ENCODE results near the gene NKAIN2. TPM values are rescaled to one million over a fixed set of nuclear protein-coding genes. Genes with fewer than 3 reads are reported as not detected.

The NKAIN2 gene
- total and polyA plus RNA-seq, 7 donors, result under 0.01 to 4.4 (median 0.75) TPM; not detected in 1

DNA sequence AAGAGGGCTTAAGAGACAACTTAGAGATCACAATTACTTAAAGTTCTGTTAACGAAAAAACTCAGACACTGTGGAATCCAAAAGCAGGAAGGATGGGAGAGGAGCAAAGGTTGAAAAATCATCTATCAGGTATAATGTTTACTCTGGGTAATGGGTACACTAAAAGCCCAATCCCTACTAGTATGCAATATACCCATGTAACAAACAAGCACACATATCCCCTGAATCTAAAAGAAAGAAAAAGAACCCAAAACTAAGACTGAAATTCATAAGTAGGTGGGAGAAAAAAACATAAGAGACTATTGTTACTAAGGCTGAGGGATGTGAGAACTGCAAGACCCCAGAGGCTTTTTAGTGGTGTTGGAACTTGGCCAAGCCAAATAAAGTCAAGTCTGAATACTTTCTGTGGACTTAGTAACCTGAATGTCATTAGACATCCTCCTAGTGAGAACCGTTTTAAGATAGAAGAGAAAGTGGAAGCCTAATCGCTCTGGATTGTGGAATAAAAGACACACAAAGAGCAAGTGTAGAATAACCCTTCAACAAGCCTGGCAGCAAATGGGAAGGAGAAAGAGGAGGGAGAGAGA is 969.2 kb downstream of the NKAIN2 start:
- 47 to 73% methylated on average over 3 of the region's 3 CpGs for WGBS, 2 donors
- DNase-seq, result no peak
- H3K36me3 ChIP-seq, result no peaks in the 10 kb centered on the region
- H3K27ac ChIP-seq, result no peak overlapping the region
- TF ChIP-seq POLR2AphosphoS5 (IDR thresholded peaks at IDR 0.05) (no peak), EP300 (IDR thresholded peaks at IDR 0.05) (no peak), POLR2A (IDR thresholded peaks at IDR 0.05) (no peak)
- TF ChIP-seq, protein P1, sequence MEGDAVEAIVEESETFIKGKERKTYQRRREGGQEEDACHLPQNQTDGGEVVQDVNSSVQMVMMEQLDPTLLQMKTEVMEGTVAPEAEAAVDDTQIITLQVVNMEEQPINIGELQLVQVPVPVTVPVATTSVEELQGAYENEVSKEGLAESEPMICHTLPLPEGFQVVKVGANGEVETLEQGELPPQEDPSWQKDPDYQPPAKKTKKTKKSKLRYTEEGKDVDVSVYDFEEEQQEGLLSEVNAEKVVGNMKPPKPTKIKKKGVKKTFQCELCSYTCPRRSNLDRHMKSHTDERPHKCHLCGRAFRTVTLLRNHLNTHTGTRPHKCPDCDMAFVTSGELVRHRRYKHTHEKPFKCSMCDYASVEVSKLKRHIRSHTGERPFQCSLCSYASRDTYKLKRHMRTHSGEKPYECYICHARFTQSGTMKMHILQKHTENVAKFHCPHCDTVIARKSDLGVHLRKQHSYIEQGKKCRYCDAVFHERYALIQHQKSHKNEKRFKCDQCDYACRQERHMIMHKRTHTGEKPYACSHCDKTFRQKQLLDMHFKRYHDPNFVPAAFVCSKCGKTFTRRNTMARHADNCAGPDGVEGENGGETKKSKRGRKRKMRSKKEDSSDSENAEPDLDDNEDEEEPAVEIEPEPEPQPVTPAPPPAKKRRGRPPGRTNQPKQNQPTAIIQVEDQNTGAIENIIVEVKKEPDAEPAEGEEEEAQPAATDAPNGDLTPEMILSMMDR (IDR thresholded peaks at IDR 0.05), result no peak
- no peaks in the 10 kb centered on the region for H3K4me1 ChIP-seq
- H3K9me3 ChIP-seq, result no peaks in the 10 kb centered on the region
- H3K27me3 ChIP-seq, result no peaks in the 10 kb centered on the region
- H3K4me3 ChIP-seq, result no peak overlapping the region
- intact Hi-C loops (cut with DNase I), result no loop called here

- no peak for TF ChIP-seq EP300 (IDR thresholded peaks at IDR 0.05)
- TF ChIP-seq POLR2A (IDR thresholded peaks at IDR 0.05), result no peak
- TF ChIP-seq POLR2AphosphoS5 (IDR thresholded peaks at IDR 0.05), result no peak
- TF ChIP-seq, protein P1 (IDR thresholded peaks at IDR 0.05), result no peak
- no peak overlapping the region for H3K4me3 ChIP-seq
- no peaks in the 10 kb centered on the region for H3K9me3 ChIP-seq
- intact Hi-C loops (cut with DNase I), result no loop called here
- DNase-seq, result no peak
- no peaks in the 10 kb centered on the region for H3K27me3 ChIP-seq
- H3K27ac ChIP-seq, result no peak overlapping the region
- no peaks in the 10 kb centered on the region for H3K4me1 ChIP-seq
- WGBS, 2 donors, result 72 to 83% methylated on average over 3 of the region's 3 CpGs
- no peaks in the 10 kb centered on the region for H3K36me3 ChIP-seq
These were observed 971.5 kb downstream of the NKAIN2 start for GRCh38 chr6:124775121-124775520.

DNA sequence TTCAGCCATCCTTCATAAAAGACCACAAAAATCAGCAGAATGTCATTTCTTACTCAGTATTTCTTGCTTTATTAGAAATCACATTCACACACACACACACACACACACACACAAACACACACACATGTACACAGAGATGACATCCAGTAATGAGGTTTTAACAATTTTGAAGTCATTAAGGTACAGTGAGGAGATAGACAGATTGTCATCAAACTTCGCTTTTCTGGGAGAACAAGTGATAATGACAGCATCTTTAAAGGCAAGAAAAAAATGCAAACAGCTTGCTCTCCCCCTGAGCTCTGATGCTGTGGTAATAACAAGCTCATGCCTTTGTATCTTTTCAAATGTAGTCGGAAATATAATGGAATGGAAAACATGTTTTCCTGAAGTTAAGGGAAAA is 974.2 kb downstream of the NKAIN2 start:
- Histone ChIP-seq H3K4me1 (no peaks in the 10 kb centered on the region), H3K36me3 (no peaks in the 10 kb centered on the region), H3K27me3 (no peaks in the 10 kb centered on the region), H3K9me3 (no peaks in the 10 kb centered on the region), H3K27ac (no peak overlapping the region), H3K4me3 (no peak overlapping the region)
- TF ChIP-seq POLR2AphosphoS5 (IDR thresholded peaks at IDR 0.05), result no peak
- intact Hi-C loops (cut with DNase I), result no loop called here
- WGBS, 2 donors, result 87 to 89% methylated on average over 2 of the region's 2 CpGs
- DNase-seq, result no peak

DNA sequence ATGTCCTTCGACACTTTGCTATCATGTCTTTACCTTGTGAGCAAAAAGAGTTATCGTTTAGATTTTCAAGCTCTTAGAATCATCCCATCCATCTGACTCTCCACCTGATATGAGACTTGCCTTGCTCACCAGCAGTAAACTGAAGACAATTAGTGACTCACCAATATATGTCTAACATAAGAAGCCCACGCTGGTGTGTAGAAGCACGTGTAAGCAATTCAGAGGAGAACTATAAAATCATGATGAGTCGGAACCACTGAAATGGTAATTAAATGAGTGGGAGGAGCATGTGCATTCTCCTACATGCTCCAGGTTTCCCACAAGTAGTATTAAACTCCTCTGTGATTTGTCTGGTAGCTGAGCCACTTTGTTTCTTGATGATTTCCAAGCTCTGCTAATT is 977.0 kb downstream of the NKAIN2 start:
- Histone ChIP-seq H3K27me3 (no peaks in the 10 kb centered on the region), H3K4me3 (no peak overlapping the region), H3K36me3 (no peaks in the 10 kb centered on the region), H3K9me3 (no peaks in the 10 kb centered on the region), H3K4me1 (no peaks in the 10 kb centered on the region), H3K27ac (no peak overlapping the region)
- TF ChIP-seq, protein P1 (IDR thresholded peaks at IDR 0.05), result no peak
- TF ChIP-seq EP300 (IDR thresholded peaks at IDR 0.05), result no peak
- TF ChIP-seq POLR2A (IDR thresholded peaks at IDR 0.05), result no peak
- TF ChIP-seq POLR2AphosphoS5 (IDR thresholded peaks at IDR 0.05), result no peak
- no peak for DNase-seq
- 47 to 83% methylated on average over 5 of the region's 5 CpGs for WGBS, 2 donors
- intact Hi-C loops (cut with DNase I), result no loop called here

- Histone ChIP-seq H3K9me3 (no peaks in the 10 kb centered on the region), H3K4me3 (no peak overlapping the region), H3K36me3 (no peaks in the 10 kb centered on the region), H3K4me1 (no peaks in the 10 kb centered on the region), H3K27me3 (no peaks in the 10 kb centered on the region), H3K27ac (no peak overlapping the region)
- DNase-seq, result no peak
- WGBS, 2 donors, result 32 to 75% methylated on average over 1 of the region's 1 CpG
- intact Hi-C loops (cut with DNase I), result no loop called here
- TF ChIP-seq POLR2A (IDR thresholded peaks at IDR 0.05) (no peak), EP300 (IDR thresholded peaks at IDR 0.05) (no peak), POLR2AphosphoS5 (IDR thresholded peaks at IDR 0.05) (no peak)
- TF ChIP-seq, protein P1 (IDR thresholded peaks at IDR 0.05), result no peak
These were observed 979.7 kb downstream of the NKAIN2 start for GRCh38 chr6:124783344-124783743.

All from sigmoid colon (tissue), 7 donors.